Spleen (tissue), 11 donors: ENCODE data around the gene GOLGA3. TPM values are rescaled to one million over a fixed set of nuclear protein-coding genes. Genes with fewer than 3 reads are reported as not detected.

Experiments used
- DNase-seq: peaks from one replicate; pipeline ENCODE4 v3.0.0-alpha.2; 2020
- H3K27ac ChIP-seq, 8 donors: fragments of 200-600 bp; sonication (generic) in 7 of 8; 1 replicate in 4 of 8; 2 replicates in 4 of 8; pipeline versions ENCODE4 v1.5.0 to v1.8.0; 2016 to 2021; ENCODE audit warnings: inconsistent platforms in 4 of 8, mild to moderate bottlenecking in 4 of 8, moderate library complexity in 1 of 8
- H3K27me3 ChIP-seq, 7 donors: fragments of 200-600 bp; sonication (generic) in 6 of 7; replicated peaks in 1 of 7; 1 replicate in 4 of 7; 2 replicates in 3 of 7; pipeline versions ENCODE4 v1.5.0 to v1.8.0; 2016 to 2021; ENCODE audit warnings: inconsistent platforms in 3 of 7, mild to moderate bottlenecking in 1 of 7
- H3K36me3 ChIP-seq, 6 donors: fragments of 200-600 bp; sonication (generic) in 5 of 6; 1 replicate in 4 of 6; 2 replicates in 2 of 6; pipeline versions ENCODE4 v1.5.0 to v1.8.0; 2016 to 2021; ENCODE audit warnings: inconsistent platforms in 2 of 6
- H3K4me1 ChIP-seq, 6 donors: fragments of 200-600 bp; sonication (generic) in 5 of 6; 1 replicate in 3 of 6; 2 replicates in 3 of 6; pipeline versions ENCODE4 v1.5.0 to v1.8.0; 2016 to 2021; ENCODE audit warnings: inconsistent platforms in 3 of 6
- H3K4me3 ChIP-seq, 8 donors: fragments of 200-600 bp; sonication (generic) in 7 of 8; 1 replicate in 4 of 8; 2 replicates in 4 of 8; pipeline versions ENCODE4 v1.5.0 to v1.8.0; 2016 to 2021; ENCODE audit warnings: inconsistent platforms in 4 of 8, mild to moderate bottlenecking in 4 of 8, moderate library complexity in 2 of 8
- H3K9me3 ChIP-seq, 8 donors: fragments of 200-600 bp; sonication (generic) in 7 of 8; 1 replicate in 4 of 8; 2 replicates in 4 of 8; pipeline versions ENCODE4 v1.5.0 to v1.8.0; 2016 to 2021; ENCODE audit warnings: inconsistent platforms in 4 of 8
- POLR2A ChIP-seq, 3 donors: fragments of 450-650 bp; IDR thresholded peaks; one replicate each; pipeline ENCODE4 v1.5.1; 2017; ENCODE audit warnings: antibody characterized with exemption in 3 of 3, mild to moderate bottlenecking in 1 of 3
- POLR2AphosphoS5 ChIP-seq, 3 donors: sonication (generic); formaldehyde crosslinking; IDR thresholded peaks; one replicate each; pipeline ENCODE4 v1.5.1; 2017; ENCODE audit warnings: antibody characterized with exemption in 3 of 3
- WGBS, 5 donors: extraction: QIAGEN DNeasy Blood & Tissue Kit in 3 of 5; methylation state at CpG; one replicate each; pipeline versions ENCODE4 v1.1.5 to v1.1.7; 2013 to 2018; 5-methylcytosine and 5-hydroxymethylcytosine counted together
- intact Hi-C: fragments of 100-400 bp; cut with DNase I; formaldehyde crosslinking; loops from one replicate; pipeline ENCODE4 v1.15.0; 2023; ENCODE audit warnings: low total_unique reads
- polyA plus RNA-seq, 3 donors: library from polyadenylated mRNA; stranded (reverse); fragments of 200-250 nt; gene quantifications; one replicate each; pipeline ENCODE4 v1.2.1, GENCODE V29; 2013
- total RNA-seq, 7 donors: library from RNA; depleted of rRNA in 3 of 7; stranded (reverse); fragments of >200 nt in 3 of 7; fragmentation: NEBNext Ultra II Directional in 4 of 7; extraction: Animal tissue kit (Norgen Biotek cat#: 25700) in 4 of 7; gene quantifications; one replicate each; pipeline versions ENCODE4 v1.1.0 to v1.2.1, GENCODE V29; 2016 to 2021
- TF ChIP-seq, protein P1 (sequence below), 11 experiments: fragments of 200-600 bp in 7 of 11; fragments of 450-650 bp in 4 of 11; sonication (generic) in 4 of 11; IDR thresholded peaks in 8 of 11; conservative IDR thresholded peaks in 3 of 11; 1 replicate in 7 of 11; 2 replicates in 4 of 11; pipeline versions ENCODE4 v1.4.0 to v1.8.0; 2016 to 2021; ENCODE audit warnings: antibody characterized with exemption in 11 of 11, inconsistent platforms in 4 of 11, mild to moderate bottlenecking in 1 of 11
- donor health status: healthy with polysubstance abuse.
- donor health status: DM: no; HTN: no; CAD: no; lungs with moderate emphysema.
- donor health status: DM: no; HTN: no; CAD: no.
- donor health status: Bipolar disorder and iron deficiency.
- donor health status: healthy.
- donor health status: DM: no; HTN: no; CAD: no.
- donor health status: DM: yes; HTN: yes; CAD: no.

The GOLGA3 gene
- total and polyA plus RNA-seq, 10 donors: 6.8 to 80.9 (median 52.0) TPM

DNA sequence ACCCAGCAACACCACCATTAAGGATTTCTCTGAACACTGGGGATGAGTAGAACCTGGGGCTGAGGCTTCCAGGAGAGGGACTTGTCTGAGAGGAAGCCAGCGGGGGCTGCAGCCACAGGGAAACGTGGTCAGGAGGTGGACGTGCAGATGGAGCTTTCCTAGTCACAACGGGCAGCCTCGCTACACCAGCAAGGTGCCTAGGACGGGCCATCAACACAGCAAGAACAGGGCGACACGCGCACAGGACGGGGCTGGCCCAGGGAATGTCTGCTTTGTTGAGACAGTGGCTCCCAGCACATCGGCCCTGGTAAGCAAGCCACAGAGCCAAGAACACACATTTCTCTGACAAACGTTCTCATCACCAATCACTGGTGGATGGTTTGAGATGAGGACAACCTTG lies 92.3 kb downstream of the GOLGA3 start:
- Histone ChIP-seq H3K27ac (no peak overlapping the region), H3K27me3 (no peaks in the 10 kb centered on the region), H3K9me3 (no peaks in the 10 kb centered on the region), H3K4me3 (no peak overlapping the region), H3K36me3 (peaks cover 0 to 100% (median 89%) of the 10 kb centered on the region in 6 donors), H3K4me1 (no peaks in the 10 kb centered on the region)
- DNase-seq: no peak
- 89 to 95% (median 93%) methylated on average over 12 of the region's 12 CpGs for WGBS, 5 donors
- intact Hi-C loops: no loop called here
- TF ChIP-seq POLR2A (IDR thresholded peaks at IDR 0.05): no peak
- peak in 2 of 3 donors; percentile 23 to 41 for TF ChIP-seq POLR2AphosphoS5 (IDR thresholded peaks at IDR 0.05)
- TF ChIP-seq, protein P1, sequence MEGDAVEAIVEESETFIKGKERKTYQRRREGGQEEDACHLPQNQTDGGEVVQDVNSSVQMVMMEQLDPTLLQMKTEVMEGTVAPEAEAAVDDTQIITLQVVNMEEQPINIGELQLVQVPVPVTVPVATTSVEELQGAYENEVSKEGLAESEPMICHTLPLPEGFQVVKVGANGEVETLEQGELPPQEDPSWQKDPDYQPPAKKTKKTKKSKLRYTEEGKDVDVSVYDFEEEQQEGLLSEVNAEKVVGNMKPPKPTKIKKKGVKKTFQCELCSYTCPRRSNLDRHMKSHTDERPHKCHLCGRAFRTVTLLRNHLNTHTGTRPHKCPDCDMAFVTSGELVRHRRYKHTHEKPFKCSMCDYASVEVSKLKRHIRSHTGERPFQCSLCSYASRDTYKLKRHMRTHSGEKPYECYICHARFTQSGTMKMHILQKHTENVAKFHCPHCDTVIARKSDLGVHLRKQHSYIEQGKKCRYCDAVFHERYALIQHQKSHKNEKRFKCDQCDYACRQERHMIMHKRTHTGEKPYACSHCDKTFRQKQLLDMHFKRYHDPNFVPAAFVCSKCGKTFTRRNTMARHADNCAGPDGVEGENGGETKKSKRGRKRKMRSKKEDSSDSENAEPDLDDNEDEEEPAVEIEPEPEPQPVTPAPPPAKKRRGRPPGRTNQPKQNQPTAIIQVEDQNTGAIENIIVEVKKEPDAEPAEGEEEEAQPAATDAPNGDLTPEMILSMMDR (IDR thresholded peaks at IDR 0.05 in 8 of 11, conservative IDR thresholded peaks at IDR 0.05 in 3 of 11): no peak

DNA sequence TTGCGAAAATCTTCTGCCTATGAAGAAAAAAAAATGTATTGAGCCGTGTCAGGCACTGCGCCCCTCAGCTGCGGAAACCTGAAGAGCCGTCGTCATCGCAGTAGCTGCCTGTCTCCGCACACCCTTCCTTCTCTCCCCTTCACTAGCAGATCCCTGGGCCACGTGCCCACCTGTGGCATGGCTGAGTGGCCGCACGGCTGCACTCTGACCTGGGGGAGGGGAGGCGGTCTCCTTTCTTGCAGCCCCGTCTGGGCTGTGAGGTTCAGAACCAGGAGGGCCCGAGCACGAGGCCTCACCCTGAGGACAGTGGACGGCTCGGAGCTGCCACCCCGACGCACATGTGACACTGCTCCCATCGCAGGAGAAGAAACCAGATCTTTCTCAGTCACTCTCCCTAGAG lies 93.2 kb downstream of the GOLGA3 start:
- H3K27ac ChIP-seq: no peak overlapping the region
- no peaks in the 10 kb centered on the region for H3K27me3 ChIP-seq
- 95 to 98% (median 96%) methylated on average over 20 of the region's 20 CpGs for WGBS, 5 donors
- no peaks in the 10 kb centered on the region for H3K9me3 ChIP-seq
- H3K36me3 ChIP-seq: peaks cover 0 to 100% (median 89%) of the 10 kb centered on the region in 6 donors
- DNase-seq: no peak
- TF ChIP-seq POLR2AphosphoS5 (IDR thresholded peaks at IDR 0.05): peak in 1 of 3 donors; percentile 53
- TF ChIP-seq, protein P1 (IDR thresholded peaks at IDR 0.05 in 8 of 11, conservative IDR thresholded peaks at IDR 0.05 in 3 of 11): no peak
- intact Hi-C loops: no loop called here
- H3K4me1 ChIP-seq: peaks cover 0 to under 1% (median 0%) of the 10 kb centered on the region in 6 donors
- H3K4me3 ChIP-seq: no peak overlapping the region

DNA sequence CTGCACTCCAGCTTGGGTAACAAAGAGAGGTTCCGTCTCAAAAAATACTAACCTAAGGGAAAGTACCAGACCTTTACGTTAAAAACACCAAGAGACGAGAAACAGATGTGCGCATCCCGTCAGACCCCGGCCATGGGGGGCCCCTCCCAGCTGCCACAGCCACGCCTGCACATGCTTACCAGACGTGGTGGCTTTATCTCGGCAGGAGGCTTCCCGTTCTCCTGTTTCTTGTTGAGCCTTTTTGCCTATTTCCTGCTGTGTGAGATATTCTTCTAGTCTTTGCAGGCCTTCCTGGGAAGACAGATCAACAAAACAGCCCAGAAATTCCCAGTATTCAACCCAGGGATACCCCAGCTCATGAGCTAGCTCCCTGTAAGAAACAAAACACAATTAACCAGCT lies 94.5 kb downstream of the GOLGA3 start:
- no peak for TF ChIP-seq POLR2AphosphoS5 (IDR thresholded peaks at IDR 0.05)
- TF ChIP-seq, protein P1 (IDR thresholded peaks at IDR 0.05 in 8 of 11, conservative IDR thresholded peaks at IDR 0.05 in 3 of 11): no peak
- no peak for TF ChIP-seq POLR2A (IDR thresholded peaks at IDR 0.05)
- DNase-seq: no peak
- H3K27ac ChIP-seq: no peak overlapping the region
- H3K4me1 ChIP-seq: peaks cover 0 to 9% (median 0%) of the 10 kb centered on the region in 6 donors
- H3K4me3 ChIP-seq: no peak overlapping the region
- H3K27me3 ChIP-seq: no peaks in the 10 kb centered on the region
- 74 to 86% (median 80%) methylated on average over 10 of the region's 10 CpGs for WGBS, 5 donors
- H3K36me3 ChIP-seq: peaks cover 0 to 98% (median 82%) of the 10 kb centered on the region in 6 donors
- H3K9me3 ChIP-seq: no peaks in the 10 kb centered on the region
- intact Hi-C loops: no loop called here

DNA sequence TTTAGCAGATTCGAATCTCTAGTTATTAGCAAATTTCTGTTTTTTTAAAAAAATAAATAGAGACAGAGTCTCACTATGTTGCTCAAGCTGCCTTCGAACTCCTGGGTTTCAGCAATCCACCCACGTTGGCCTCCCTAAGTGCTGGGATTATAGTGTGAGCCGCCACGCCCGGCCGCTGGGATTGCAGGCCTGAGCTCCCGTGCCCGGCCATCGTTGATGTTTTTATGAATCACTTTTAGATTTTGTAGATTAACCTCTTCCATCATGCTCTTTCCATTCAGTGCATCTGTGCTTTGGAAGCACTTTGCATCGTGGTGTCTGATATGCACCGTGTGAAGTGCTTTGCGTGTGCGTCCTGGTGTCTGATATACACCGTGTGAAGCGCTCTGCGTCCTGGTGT lies 97.1 kb downstream of the GOLGA3 start:
- Histone ChIP-seq H3K27me3 (no peaks in the 10 kb centered on the region), H3K4me1 (peaks cover 0 to 9% (median 0%) of the 10 kb centered on the region in 6 donors), H3K9me3 (no peaks in the 10 kb centered on the region), H3K27ac (no peak overlapping the region), H3K36me3 (peaks cover 6 to 98% (median 81%) of the 10 kb centered on the region in 6 donors), H3K4me3 (no peak overlapping the region)
- no peak for TF ChIP-seq POLR2AphosphoS5 (IDR thresholded peaks at IDR 0.05)
- TF ChIP-seq, protein P1 (IDR thresholded peaks at IDR 0.05 in 8 of 11, conservative IDR thresholded peaks at IDR 0.05 in 3 of 11): no peak
- no peak for TF ChIP-seq POLR2A (IDR thresholded peaks at IDR 0.05)
- intact Hi-C loops: no loop called here
- WGBS, 5 donors: 92 to 96% (median 95%) methylated on average over 17 of the region's 17 CpGs
- DNase-seq: no peak
